ENCODE measurements around the gene DPEP2NB. TPM values are rescaled to one million over a fixed set of nuclear protein-coding genes. Genes with fewer than 3 reads are reported as not detected.

Gene DPEP2NB
- total and polyA plus RNA-seq, 10 of the 15 experiments (the other 5 are each of a cell fraction or from before 2014, with no cell fraction given), result not detected

GRCh38 chr16:68047987-68048386, 32.3 kb upstream of the DPEP2NB start:
- no peaks in the 10 kb centered on the region for H3K79me2 ChIP-seq (ENCODE audit: control insufficient read depth, insufficient read depth, low read length)
- in situ Hi-C loops (cut with MboI), result no loop called here
- TF ChIP-seq ETV6 (conservative IDR thresholded peaks at IDR 0.05 in 1 of 2, IDR thresholded peaks at IDR 0.05 in 1 of 2; ENCODE audit: borderline replicate concordance in 1 of 2, low read depth in 1 of 2), result no peak
- TF ChIP-seq NR2C1 (IDR thresholded peaks at IDR 0.05), result no peak
- TF ChIP-seq HCFC1 (IDR thresholded peaks at IDR 0.05; ENCODE audit: low read length), result no peak
- no peak for TF ChIP-seq CBFB (IDR thresholded peaks at IDR 0.05; ENCODE audit: low read depth)
- no peak for TF ChIP-seq ZNF384 (IDR thresholded peaks at IDR 0.05; ENCODE audit: borderline replicate concordance, low read depth, low read length)
- TF ChIP-seq EP300 (IDR thresholded peaks at IDR 0.05; ENCODE audit: borderline replicate concordance in 1 of 2, control insufficient read depth in 1 of 2, low read depth in 2 of 2, low read length in 2 of 2), result no peak
- TF ChIP-seq SIN3A (IDR thresholded peaks at IDR 0.05; ENCODE audit: low read depth, low read length), result no peak
- no peak for TF ChIP-seq IKZF1 (conservative IDR thresholded peaks at IDR 0.05)
- no peak for TF ChIP-seq NBN (IDR thresholded peaks at IDR 0.05)
- TF ChIP-seq EED (IDR thresholded peaks at IDR 0.05; ENCODE audit: low read depth), result no peak
- TF ChIP-seq, protein P1, sequence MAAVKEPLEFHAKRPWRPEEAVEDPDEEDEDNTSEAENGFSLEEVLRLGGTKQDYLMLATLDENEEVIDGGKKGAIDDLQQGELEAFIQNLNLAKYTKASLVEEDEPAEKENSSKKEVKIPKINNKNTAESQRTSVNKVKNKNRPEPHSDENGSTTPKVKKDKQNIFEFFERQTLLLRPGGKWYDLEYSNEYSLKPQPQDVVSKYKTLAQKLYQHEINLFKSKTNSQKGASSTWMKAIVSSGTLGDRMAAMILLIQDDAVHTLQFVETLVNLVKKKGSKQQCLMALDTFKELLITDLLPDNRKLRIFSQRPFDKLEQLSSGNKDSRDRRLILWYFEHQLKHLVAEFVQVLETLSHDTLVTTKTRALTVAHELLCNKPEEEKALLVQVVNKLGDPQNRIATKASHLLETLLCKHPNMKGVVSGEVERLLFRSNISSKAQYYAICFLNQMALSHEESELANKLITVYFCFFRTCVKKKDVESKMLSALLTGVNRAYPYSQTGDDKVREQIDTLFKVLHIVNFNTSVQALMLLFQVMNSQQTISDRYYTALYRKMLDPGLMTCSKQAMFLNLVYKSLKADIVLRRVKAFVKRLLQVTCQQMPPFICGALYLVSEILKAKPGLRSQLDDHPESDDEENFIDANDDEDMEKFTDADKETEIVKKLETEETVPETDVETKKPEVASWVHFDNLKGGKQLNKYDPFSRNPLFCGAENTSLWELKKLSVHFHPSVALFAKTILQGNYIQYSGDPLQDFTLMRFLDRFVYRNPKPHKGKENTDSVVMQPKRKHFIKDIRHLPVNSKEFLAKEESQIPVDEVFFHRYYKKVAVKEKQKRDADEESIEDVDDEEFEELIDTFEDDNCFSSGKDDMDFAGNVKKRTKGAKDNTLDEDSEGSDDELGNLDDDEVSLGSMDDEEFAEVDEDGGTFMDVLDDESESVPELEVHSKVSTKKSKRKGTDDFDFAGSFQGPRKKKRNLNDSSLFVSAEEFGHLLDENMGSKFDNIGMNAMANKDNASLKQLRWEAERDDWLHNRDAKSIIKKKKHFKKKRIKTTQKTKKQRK (IDR thresholded peaks at IDR 0.05; ENCODE audit: low read depth, low read length), result no peak
- no peak for TF ChIP-seq MLLT1 (IDR thresholded peaks at IDR 0.05)
- TF ChIP-seq, protein P2, sequence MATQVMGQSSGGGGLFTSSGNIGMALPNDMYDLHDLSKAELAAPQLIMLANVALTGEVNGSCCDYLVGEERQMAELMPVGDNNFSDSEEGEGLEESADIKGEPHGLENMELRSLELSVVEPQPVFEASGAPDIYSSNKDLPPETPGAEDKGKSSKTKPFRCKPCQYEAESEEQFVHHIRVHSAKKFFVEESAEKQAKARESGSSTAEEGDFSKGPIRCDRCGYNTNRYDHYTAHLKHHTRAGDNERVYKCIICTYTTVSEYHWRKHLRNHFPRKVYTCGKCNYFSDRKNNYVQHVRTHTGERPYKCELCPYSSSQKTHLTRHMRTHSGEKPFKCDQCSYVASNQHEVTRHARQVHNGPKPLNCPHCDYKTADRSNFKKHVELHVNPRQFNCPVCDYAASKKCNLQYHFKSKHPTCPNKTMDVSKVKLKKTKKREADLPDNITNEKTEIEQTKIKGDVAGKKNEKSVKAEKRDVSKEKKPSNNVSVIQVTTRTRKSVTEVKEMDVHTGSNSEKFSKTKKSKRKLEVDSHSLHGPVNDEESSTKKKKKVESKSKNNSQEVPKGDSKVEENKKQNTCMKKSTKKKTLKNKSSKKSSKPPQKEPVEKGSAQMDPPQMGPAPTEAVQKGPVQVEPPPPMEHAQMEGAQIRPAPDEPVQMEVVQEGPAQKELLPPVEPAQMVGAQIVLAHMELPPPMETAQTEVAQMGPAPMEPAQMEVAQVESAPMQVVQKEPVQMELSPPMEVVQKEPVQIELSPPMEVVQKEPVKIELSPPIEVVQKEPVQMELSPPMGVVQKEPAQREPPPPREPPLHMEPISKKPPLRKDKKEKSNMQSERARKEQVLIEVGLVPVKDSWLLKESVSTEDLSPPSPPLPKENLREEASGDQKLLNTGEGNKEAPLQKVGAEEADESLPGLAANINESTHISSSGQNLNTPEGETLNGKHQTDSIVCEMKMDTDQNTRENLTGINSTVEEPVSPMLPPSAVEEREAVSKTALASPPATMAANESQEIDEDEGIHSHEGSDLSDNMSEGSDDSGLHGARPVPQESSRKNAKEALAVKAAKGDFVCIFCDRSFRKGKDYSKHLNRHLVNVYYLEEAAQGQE (IDR thresholded peaks at IDR 0.05; ENCODE audit: low read depth, low read length), result no peak
- TF ChIP-seq ZNF24 (IDR thresholded peaks at IDR 0.05), result no peak
- no peak for TF ChIP-seq PAX5 (IDR thresholded peaks at IDR 0.05; ENCODE audit: borderline replicate concordance, low read depth, low read length)
- no peak for TF ChIP-seq NRF1 (conservative IDR thresholded peaks at IDR 0.05; ENCODE audit: low read depth, low read length)
- TF ChIP-seq RB1 (IDR thresholded peaks at IDR 0.05; ENCODE audit: borderline replicate concordance), result no peak
- TF ChIP-seq YY1 (IDR thresholded peaks at IDR 0.05; ENCODE audit: low read depth, low read length), result no peak

More at GRCh38 chr16:68047987-68048386, 32.3 kb upstream of the DPEP2NB start:
- no peak overlapping the region for H2AFZ ChIP-seq (ENCODE audit: control insufficient read depth, low read depth, low read length)
- no peak for FAIRE-seq
- no TSS peak for BruUV-seq (replicated peaks)
- no peaks in the 10 kb centered on the region for H3K27me3 ChIP-seq (replicated peaks in 1 of 2; ENCODE audit: control insufficient read depth in 2 of 2, insufficient read depth in 2 of 2, low read length in 1 of 2)
- H4K20me1 ChIP-seq (ENCODE audit: control insufficient read depth, insufficient read depth), result no peaks in the 10 kb centered on the region
- 98% methylated on average over 2 of the region's 2 CpGs for WGBS (ENCODE audit: insufficient coverage, insufficient replicate concordance, low lambda C conversion rate, missing lambda C conversion rate)
- no peak for DNase-seq (ENCODE audit: low read depth, low spot score)
- H3K4me1 ChIP-seq (ENCODE audit: control insufficient read depth, insufficient read depth, low read length), result no peaks in the 10 kb centered on the region
- ChIA-PET CTCF (interaction anchor here (0.7 kb wide), 2 partner anchors 17 to 286 kb away, joined by 3 read pairs; no protein-coding TSS in a partner anchor), POLR2A (interaction anchor here (0.6 kb wide), 1 partner anchor 92 kb away, joined by 4 read pairs; no protein-coding TSS in a partner anchor), SMC1A (ENCODE audit: uncharacterized antibody, unreplicated experiment) (interaction anchor here (0.7 kb wide), 1 partner anchor 61 kb away, joined by 3 read pairs; no protein-coding TSS in a partner anchor), RAD21 (ENCODE audit: unreplicated experiment) (no interaction called here)
- H3K36me3 ChIP-seq (ENCODE audit: control insufficient read depth in 2 of 2, insufficient read depth in 2 of 2, low read length in 1 of 2), result peaks cover 7 to 9% of the 10 kb centered on the region in 2 experiments; a peak in 3 of 4 replicates
- no peak overlapping the region for H3K9ac ChIP-seq (ENCODE audit: control insufficient read depth, insufficient read depth, low read length)
- H3K27ac ChIP-seq (ENCODE audit: control insufficient read depth, insufficient read depth), result no peak overlapping the region
- intact Hi-C loops (cut with micrococcal nuclease; ENCODE audit: unreplicated experiment), result no loop called here
- no peak overlapping the region for H3K4me3 ChIP-seq
- H3K9me3 ChIP-seq (replicated peaks; ENCODE audit: control insufficient read depth, insufficient read depth, low read length), result no peaks in the 10 kb centered on the region
- ATAC-seq, result no peak
- no peak overlapping the region for H3K4me2 ChIP-seq (ENCODE audit: control insufficient read depth, insufficient read depth)

All from GM12878 (cell line).